IMR-90 (cell line): ENCODE data around the gene CLEC4D. TPM values are rescaled to one million over a fixed set of nuclear protein-coding genes. Genes with fewer than 3 reads are reported as not detected.
"Not testable (repeated sequence)": the region's sequence is repeated elsewhere in the genome, so short reads cannot be mapped to it uniquely, and the experiment has no call there.

ENCODE experiments used
- ATAC-seq: fragments of 200-7000 bp; cut with Tn5 transposase; 2 replicates; pipeline ENCODE4 v1.9.1; 2020; ENCODE audit warnings: low read depth, mild to moderate bottlenecking, moderate library complexity
- BruUV-seq: library from RNA; stranded (reverse); fragments of 400-500 nt; replicated peaks from 2 replicates; lab custom pipeline; 2021; lab: Mats Ljungman, UMichigan
- CTCF ChIA-PET: fragments of 300-600 bp; formaldehyde crosslinking; extraction: SDS; loops from one replicate; lab custom pipeline; 2021; ENCODE audit warnings: antibody characterized with exemption; lab: Yijun Ruan, JAX
- POLR2A ChIA-PET: fragments of 300-600 bp; sonication (Branson Sonifier 250); formaldehyde crosslinking; loops from one replicate; lab custom pipeline; 2022; ENCODE audit warnings: antibody characterized with exemption; ENCODE audit not compliant: unreplicated experiment; lab: Charles Lee
- DNase-seq: peaks from one replicate; pipeline ENCODE4 v3.0.0; 2013
- H2AFZ ChIP-seq: replicated peaks from 2 replicates; pipeline ENCODE3; 2013; ENCODE audit warnings: low read length, mild to moderate bottlenecking; ENCODE audit not compliant: poor library complexity
- H2AK5ac ChIP-seq: 2 replicates; pipeline ENCODE4 v1.6.1; 2013; ENCODE audit warnings: low read depth, low read length, inconsistent platforms
- H2AK9ac ChIP-seq: replicated peaks from 2 replicates; pipeline ENCODE3; 2013; ENCODE audit warnings: mild to moderate bottlenecking, low read depth, low read length, moderate library complexity; ENCODE audit not compliant: poor library complexity
- H2BK120ac ChIP-seq: 2 replicates; pipeline ENCODE4 v1.6.1; 2013; ENCODE audit warnings: low read depth, low read length, inconsistent platforms
- H2BK15ac ChIP-seq: 3 replicates; pipeline ENCODE4 v1.6.1; 2013; ENCODE audit warnings: low read depth, low read length, inconsistent platforms
- H2BK20ac ChIP-seq: 2 replicates; pipeline ENCODE4 v1.6.1; 2013; ENCODE audit warnings: low read depth, mild to moderate bottlenecking, inconsistent platforms, low read length, moderate library complexity
- H2BK5ac ChIP-seq: 2 replicates; pipeline ENCODE4 v1.6.1; 2013; ENCODE audit warnings: mild to moderate bottlenecking, low read depth, low read length, inconsistent platforms; ENCODE audit not compliant: poor library complexity, severe bottlenecking
- H3K14ac ChIP-seq: replicated peaks from 2 replicates; pipeline ENCODE4 v1.6.1; 2013; ENCODE audit warnings: low read depth, low read length, inconsistent platforms
- H3K18ac ChIP-seq: 2 replicates; pipeline ENCODE4 v1.6.1; 2013; ENCODE audit warnings: low read depth, low read length, control low read depth
- H3K23ac ChIP-seq: 2 replicates; pipeline ENCODE4 v1.6.1; 2013; ENCODE audit warnings: low read depth, low read length, inconsistent platforms
- H3K27ac ChIP-seq: 2 replicates; pipeline ENCODE4 v1.5.1; 2013; ENCODE audit warnings: mild to moderate bottlenecking, control low read depth, low read length; ENCODE audit not compliant: insufficient read depth
- H3K27me3 ChIP-seq: 2 replicates; pipeline ENCODE4 v1.6.1; 2013; ENCODE audit warnings: low read length; ENCODE audit not compliant: control insufficient read depth, insufficient read depth
- H3K36me3 ChIP-seq: 2 replicates; pipeline ENCODE4 v1.6.1; 2013; ENCODE audit warnings: low read length, mixed read lengths; ENCODE audit not compliant: control insufficient read depth, insufficient read depth
- H3K4ac ChIP-seq: 2 replicates; pipeline ENCODE4 v1.6.1; 2013; ENCODE audit warnings: low read depth, low read length, inconsistent platforms
- H3K4me1 ChIP-seq: 2 replicates; pipeline ENCODE4 v1.6.1; 2013; ENCODE audit warnings: low read length, mixed read lengths; ENCODE audit not compliant: control insufficient read depth, insufficient read depth
- H3K4me2 ChIP-seq: 2 replicates; pipeline ENCODE4 v1.6.1; 2013; ENCODE audit warnings: low read depth, mild to moderate bottlenecking, control low read depth, low read length, moderate library complexity
- H3K4me3 ChIP-seq: 2 replicates; pipeline ENCODE4 v1.5.1; 2013; ENCODE audit warnings: low read depth, mild to moderate bottlenecking, control low read depth, low read length, moderate library complexity; ENCODE audit not compliant: insufficient read depth
- H3K56ac ChIP-seq: 2 replicates; pipeline ENCODE4 v1.6.1; 2013; ENCODE audit warnings: low read length, inconsistent platforms; ENCODE audit not compliant: insufficient read depth; ENCODE audit errors: extremely low read depth
- H3K79me1 ChIP-seq, 2 experiments: 2 replicates each; pipeline ENCODE4 v1.6.1; 2013; ENCODE audit warnings: low read length in 2 of 2, inconsistent platforms in 1 of 2, low read depth in 1 of 2
- H3K9ac ChIP-seq: 2 replicates; pipeline ENCODE4 v1.6.1; 2013; ENCODE audit warnings: low read depth, low read length, control low read depth
- H3K9me1 ChIP-seq: 2 replicates; pipeline ENCODE4 v1.6.1; 2013; ENCODE audit warnings: low read length, inconsistent platforms; ENCODE audit not compliant: insufficient read depth
- H3K9me3 ChIP-seq: 2 replicates; pipeline ENCODE4 v1.6.1; 2013; ENCODE audit warnings: low read length; ENCODE audit not compliant: control insufficient read depth, insufficient read depth
- H4K20me1 ChIP-seq: 2 replicates; pipeline ENCODE4 v1.6.1; 2013; ENCODE audit warnings: low read length, inconsistent platforms; ENCODE audit not compliant: insufficient read depth
- H4K5ac ChIP-seq: 2 replicates; pipeline ENCODE4 v1.6.1; 2013; ENCODE audit warnings: mild to moderate bottlenecking, low read depth, low read length, control low read depth
- H4K8ac ChIP-seq, 2 experiments: 2 replicates each; pipeline ENCODE4 v1.6.1; 2013; ENCODE audit warnings: low read depth in 2 of 2, low read length in 2 of 2, control low read depth in 1 of 2, inconsistent platforms in 1 of 2
- H4K91ac ChIP-seq: 2 replicates; pipeline ENCODE4 v1.6.1; 2013; ENCODE audit warnings: low read depth, low read length, inconsistent platforms; ENCODE audit not compliant: insufficient read depth
- WGBS, 2 experiments: methylation state at CpG; one replicate each; pipeline versions ENCODE4 v1.1.5 to v1.1.7; 2013; ENCODE audit warnings: missing lambda C conversion rate in 2 of 2; ENCODE audit not compliant: insufficient read length in 1 of 2; ENCODE audit errors: extremely low coverage in 2 of 2; 5-methylcytosine and 5-hydroxymethylcytosine counted together
- dilution Hi-C: fragments of 300-500 bp; cut with HindIII; formaldehyde crosslinking; loops from one replicate; pipeline ENCODE4 v1.14.3; 2018; ENCODE audit warnings: low sequenced_read_pairs; ENCODE audit not compliant: unreplicated experiment
- in situ Hi-C: fragments of 300-500 bp; cut with MboI; formaldehyde crosslinking; loops from 3 replicates; pipeline ENCODE4 v1.14.3; 2019; ENCODE audit warnings: low sequenced_read_pairs, inconsistent platforms, mixed read lengths
- intact Hi-C: fragments of 100-400 bp; cut with micrococcal nuclease; formaldehyde crosslinking; loops from 2 replicates; pipeline ENCODE4 v1.10.0; 2022
- polyA plus RNA-seq, 3 experiments: library from polyadenylated mRNA; depleted of rRNA; stranded (reverse); fragments of >200 nt; gene quantifications; 2 replicates each; pipeline ENCODE4 v1.2.3, GENCODE V29; 2012; ENCODE audit warnings: low replicate concordance in 1 of 3
- total RNA-seq: library from RNA; depleted of rRNA; stranded (reverse); fragments of >200 nt; gene quantifications from 2 replicates; pipeline ENCODE4 v1.2.3, GENCODE V29; 2012

CLEC4D gene
- total and polyA plus RNA-seq, 2 of the 4 experiments (the other 2 are of a cell fraction) = not detected

DNA sequence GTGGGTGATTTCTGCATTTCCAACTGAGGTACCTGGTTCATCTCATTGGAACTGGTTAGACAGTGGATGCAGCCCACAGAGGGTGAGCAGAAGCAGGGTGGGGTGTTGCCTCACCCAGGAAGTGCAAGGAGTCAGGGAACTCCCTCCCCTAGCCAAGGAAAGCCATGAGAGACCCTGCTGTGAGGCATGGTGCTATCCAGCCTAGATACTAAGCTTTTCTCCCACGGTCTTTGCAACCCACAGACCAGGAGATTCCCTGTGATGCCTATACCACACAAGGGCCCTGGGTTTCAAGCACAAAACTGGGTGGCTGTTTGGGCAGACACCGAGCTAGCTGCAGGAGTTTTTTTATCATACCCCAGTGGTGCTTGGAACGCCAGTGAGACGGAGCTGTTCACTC, 17.6 kb upstream of the CLEC4D start:
- H2AFZ ChIP-seq, H3K36me3 ChIP-seq, H4K91ac ChIP-seq, DNase-seq, intact Hi-C loops, H3K4ac ChIP-seq, ATAC-seq, H2BK120ac ChIP-seq, H2AK9ac ChIP-seq, H3K27me3 ChIP-seq, H2BK15ac ChIP-seq, CTCF ChIA-PET, H2BK5ac ChIP-seq, H3K27ac ChIP-seq, H3K9me1 ChIP-seq, H3K18ac ChIP-seq, H3K4me3 ChIP-seq, dilution Hi-C loops, H4K8ac ChIP-seq, H3K4me2 ChIP-seq, H3K9me3 ChIP-seq, H3K9ac ChIP-seq, H4K5ac ChIP-seq, H2AK5ac ChIP-seq, H3K79me1 ChIP-seq, H3K14ac ChIP-seq, BruUV-seq, H3K23ac ChIP-seq, H3K4me1 ChIP-seq, in situ Hi-C loops, POLR2A ChIA-PET, H4K20me1 ChIP-seq, H3K56ac ChIP-seq, H2BK20ac ChIP-seq: not testable (repeated sequence)
- WGBS, 2 experiments = no CpG with 5 or more reads among the region's 4 CpGs

DNA sequence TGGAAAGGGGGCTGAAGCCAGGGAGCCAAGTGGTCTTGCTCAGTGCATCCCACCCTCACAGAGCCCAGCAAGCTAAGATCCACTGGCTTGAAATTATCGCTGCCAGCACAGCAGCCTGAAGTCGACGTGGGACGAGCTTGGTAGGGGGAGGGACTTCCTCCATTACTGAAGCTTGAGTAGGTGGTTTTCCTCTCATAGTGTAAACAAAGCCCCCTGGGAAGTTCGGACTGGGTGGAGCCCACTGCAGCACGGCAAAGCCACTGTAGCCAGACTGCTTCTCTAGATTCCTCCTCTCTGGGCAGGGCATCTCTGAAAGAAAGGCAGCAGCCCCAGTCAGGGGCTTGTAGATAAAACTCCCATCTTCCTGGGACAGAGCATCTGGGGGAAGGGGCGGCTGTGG, 17.2 kb upstream of the CLEC4D start:
- H3K9ac ChIP-seq, H3K23ac ChIP-seq, H2BK20ac ChIP-seq, H3K4me3 ChIP-seq, H2BK5ac ChIP-seq, H3K18ac ChIP-seq, H2AK9ac ChIP-seq, H2BK120ac ChIP-seq, ATAC-seq, H4K20me1 ChIP-seq, H3K36me3 ChIP-seq, H3K9me1 ChIP-seq, intact Hi-C loops, H4K5ac ChIP-seq, BruUV-seq, DNase-seq, H4K8ac ChIP-seq, H3K27ac ChIP-seq, H3K14ac ChIP-seq, POLR2A ChIA-PET, in situ Hi-C loops, H3K27me3 ChIP-seq, H3K4me2 ChIP-seq, H3K56ac ChIP-seq, H3K9me3 ChIP-seq, CTCF ChIA-PET, H3K4ac ChIP-seq, H2BK15ac ChIP-seq, H3K4me1 ChIP-seq, H3K79me1 ChIP-seq, dilution Hi-C loops, H4K91ac ChIP-seq, H2AFZ ChIP-seq, H2AK5ac ChIP-seq: not testable (repeated sequence)
- WGBS, 2 experiments = 71% methylated on average over 1 of the region's 7 CpGs; no CpG with 5 or more reads in 1 of the 2 experiments
